C4-2B (cell line): Measurements from ENCODE around the gene COG5.
"Not testable (repeated sequence)": the region's sequence is repeated elsewhere in the genome, so short reads cannot be mapped to it uniquely, and the experiment has no call there.

Experiments
- H3K27ac ChIP-seq: fragments of 450-650 bp; 2 replicates; pipeline ENCODE4 v1.5.1; 2017
- ZFX ChIP-seq: fragments of 450-650 bp; IDR thresholded peaks from 2 replicates; pipeline ENCODE4 v1.6.1; 2017
- TF ChIP-seq, protein P1 (sequence below): fragments of 450-650 bp; conservative IDR thresholded peaks from 2 replicates; pipeline ENCODE4 v1.5.1; 2017; ENCODE audit warnings: mild to moderate bottlenecking

The COG5 gene

DNA sequence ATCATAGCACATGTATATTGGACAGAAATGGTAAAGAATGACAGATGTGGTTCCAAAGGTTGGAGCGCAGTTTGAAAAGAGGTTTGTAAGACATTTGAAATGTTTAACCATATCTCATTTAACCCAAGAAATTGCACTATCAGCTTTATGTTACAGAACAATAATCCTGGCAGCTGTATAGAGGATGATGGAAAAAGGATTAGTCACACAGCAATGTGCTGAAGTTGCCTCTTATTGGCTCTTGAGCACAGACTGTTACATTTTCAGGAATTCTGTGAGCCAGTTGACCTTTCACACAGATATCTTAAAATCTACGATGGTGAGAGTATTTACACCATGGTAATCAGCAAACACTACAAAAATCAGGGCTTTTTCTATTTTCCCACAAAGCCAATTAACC, 3.9 kb downstream of the COG5 start:
- TF ChIP-seq, protein P1, sequence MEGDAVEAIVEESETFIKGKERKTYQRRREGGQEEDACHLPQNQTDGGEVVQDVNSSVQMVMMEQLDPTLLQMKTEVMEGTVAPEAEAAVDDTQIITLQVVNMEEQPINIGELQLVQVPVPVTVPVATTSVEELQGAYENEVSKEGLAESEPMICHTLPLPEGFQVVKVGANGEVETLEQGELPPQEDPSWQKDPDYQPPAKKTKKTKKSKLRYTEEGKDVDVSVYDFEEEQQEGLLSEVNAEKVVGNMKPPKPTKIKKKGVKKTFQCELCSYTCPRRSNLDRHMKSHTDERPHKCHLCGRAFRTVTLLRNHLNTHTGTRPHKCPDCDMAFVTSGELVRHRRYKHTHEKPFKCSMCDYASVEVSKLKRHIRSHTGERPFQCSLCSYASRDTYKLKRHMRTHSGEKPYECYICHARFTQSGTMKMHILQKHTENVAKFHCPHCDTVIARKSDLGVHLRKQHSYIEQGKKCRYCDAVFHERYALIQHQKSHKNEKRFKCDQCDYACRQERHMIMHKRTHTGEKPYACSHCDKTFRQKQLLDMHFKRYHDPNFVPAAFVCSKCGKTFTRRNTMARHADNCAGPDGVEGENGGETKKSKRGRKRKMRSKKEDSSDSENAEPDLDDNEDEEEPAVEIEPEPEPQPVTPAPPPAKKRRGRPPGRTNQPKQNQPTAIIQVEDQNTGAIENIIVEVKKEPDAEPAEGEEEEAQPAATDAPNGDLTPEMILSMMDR = no peak
- no peak for TF ChIP-seq ZFX
- no peak overlapping the region for H3K27ac ChIP-seq

DNA sequence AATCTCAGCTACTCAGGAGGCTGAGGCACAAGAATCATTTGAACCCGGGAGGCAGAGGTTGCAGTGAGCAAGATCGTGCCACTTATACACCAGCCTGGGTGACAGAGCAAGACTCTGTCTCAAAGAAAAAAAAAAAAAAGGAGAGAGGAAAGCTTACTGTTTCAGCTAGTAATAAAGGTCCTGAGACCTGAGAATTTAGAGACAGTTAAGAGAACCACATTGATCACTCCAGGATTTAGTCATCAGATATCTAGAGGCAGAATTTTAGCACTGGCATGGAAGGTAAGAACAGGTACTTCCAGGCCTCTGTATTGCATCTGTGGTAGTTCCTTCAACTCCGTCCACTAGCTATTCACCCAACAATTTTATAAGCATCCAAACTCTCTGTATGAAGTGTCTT, 7.8 kb downstream of the COG5 start:
- H3K27ac ChIP-seq = no peak overlapping the region
- TF ChIP-seq ZFX = no peak
- TF ChIP-seq, protein P1 = no peak

DNA sequence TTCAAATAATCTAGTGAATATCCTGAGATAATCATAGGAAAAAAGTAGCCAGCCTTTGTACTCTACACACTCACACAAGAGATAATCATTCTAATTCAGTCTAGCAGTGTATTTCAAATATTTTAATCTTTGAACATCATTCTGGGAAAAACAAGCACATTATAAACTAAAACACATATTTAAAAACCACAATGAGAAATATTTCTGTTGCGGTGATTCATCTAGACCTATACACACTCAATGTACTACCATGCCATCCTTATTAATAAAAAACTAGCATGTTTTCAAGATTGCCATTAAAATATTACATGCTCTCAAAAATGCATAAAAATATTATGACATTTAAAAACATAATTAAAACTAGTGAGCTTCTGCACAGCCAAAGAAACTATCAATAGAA, 11.8 kb downstream of the COG5 start:
- TF ChIP-seq ZFX = no peak
- TF ChIP-seq, protein P1 = no peak
- H3K27ac ChIP-seq = no peak overlapping the region

DNA sequence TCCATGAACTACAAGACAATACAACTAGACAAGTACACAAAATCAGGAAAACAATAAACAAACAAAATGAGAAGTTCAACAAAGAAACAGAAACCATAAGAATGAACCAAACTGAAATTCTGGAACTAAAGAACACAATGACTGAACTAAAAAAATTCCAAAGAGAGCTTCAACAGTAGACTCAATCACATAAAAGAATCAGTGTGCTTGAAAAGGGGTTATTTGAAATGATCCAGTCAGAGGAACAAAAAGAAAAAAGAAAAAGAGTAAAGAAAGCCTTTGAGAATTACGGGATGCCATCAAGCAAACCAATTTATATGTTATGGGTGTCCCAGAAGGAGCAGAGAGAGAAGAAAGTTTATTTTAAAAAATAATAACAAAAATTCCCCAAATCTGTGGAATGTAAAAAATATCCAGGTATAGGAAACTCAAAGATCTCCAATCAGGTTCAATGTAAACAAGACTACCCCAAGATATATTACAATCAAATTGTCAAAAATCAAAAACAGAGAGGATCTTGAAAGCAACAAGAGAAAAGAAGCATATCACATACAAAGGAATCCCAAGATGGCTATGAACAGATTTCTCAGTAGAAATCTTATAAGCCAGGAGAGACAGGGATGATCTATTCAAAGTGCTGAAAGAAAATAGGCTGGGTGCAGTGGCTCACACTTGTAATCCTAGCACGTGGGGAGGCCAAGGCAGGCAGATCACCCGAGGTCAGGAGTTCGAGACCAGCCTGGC, 18.7 kb downstream of the COG5 start:
- TF ChIP-seq, protein P1 = no peak
- no peak for TF ChIP-seq ZFX

DNA sequence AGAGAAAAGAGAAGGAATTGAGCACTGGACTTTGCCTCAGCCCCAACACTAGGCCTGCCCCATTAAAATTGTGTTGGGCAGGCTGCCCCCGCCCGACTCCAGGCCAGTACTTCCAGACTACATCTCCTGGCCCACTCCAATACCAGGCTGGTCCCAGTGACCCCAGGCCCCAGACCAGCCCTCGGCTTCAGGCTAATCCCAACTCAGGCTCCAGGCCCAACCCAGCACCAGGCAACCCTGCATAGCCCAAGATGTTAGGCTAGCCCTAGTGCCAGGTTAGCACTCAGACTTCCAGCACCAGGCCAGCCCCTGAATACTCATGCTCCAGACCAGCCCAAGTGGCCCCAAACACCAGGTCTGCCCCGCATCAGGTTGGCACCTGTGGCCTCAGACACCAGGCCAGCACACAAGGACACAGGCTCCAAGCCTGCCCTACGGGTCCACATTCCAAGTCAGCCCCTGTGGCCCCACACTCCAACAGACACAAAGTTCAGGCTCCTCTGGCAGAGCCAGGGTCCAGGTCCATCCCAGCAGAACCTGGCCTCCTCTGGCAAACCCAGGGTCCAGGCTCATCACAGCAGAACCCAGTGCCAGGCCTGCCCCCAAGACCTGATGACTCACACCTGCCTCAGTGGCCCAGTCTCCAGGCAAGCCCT, 20.3 kb downstream of the COG5 start:
- no peak for TF ChIP-seq ZFX
- TF ChIP-seq, protein P1 = no peak
- no peak overlapping the region for H3K27ac ChIP-seq

More for the DNA sequence above, 18.7 kb downstream of the COG5 start:
- H3K27ac ChIP-seq = no peak overlapping the region

DNA sequence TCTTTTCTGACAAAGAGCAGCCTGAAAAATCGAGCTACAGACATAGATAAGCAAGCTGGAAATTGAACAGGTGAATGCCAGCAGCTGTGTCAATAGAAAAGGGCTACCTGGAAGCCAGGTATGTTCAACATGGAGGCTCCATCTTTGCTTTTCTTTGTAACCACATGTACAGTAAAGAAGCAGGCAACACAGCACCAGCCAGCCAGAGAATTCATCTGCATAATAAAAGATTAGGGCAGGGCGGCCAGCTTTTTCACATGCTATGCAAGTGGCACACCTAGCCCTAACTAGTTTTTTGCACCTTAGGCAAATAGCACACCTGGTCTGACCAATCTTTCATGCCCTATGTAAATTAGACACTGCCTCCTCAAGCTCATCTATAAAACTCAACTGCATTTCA, 25.7 kb downstream of the COG5 start:
- TF ChIP-seq ZFX = no peak
- TF ChIP-seq, protein P1 = no peak
- H3K27ac ChIP-seq = no peak overlapping the region

DNA sequence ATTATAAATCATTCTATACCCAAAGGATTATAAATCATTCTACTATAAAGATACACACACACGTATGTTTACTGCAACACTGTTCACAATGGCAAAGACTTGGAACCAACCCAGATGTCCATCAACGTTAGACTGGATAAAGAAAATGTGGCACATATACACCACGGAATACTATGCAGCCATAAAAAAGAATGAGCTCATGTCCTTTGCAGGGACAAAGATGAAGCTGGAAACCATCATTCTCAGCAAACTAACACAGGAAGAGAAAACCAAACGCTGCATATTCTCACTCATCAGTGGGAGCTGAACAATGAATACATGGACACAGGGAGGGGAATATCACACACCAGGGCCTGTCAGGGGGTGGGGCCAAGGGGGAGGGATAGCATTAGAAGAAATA, 26.5 kb downstream of the COG5 start:
- H3K27ac ChIP-seq = not testable (repeated sequence)

DNA sequence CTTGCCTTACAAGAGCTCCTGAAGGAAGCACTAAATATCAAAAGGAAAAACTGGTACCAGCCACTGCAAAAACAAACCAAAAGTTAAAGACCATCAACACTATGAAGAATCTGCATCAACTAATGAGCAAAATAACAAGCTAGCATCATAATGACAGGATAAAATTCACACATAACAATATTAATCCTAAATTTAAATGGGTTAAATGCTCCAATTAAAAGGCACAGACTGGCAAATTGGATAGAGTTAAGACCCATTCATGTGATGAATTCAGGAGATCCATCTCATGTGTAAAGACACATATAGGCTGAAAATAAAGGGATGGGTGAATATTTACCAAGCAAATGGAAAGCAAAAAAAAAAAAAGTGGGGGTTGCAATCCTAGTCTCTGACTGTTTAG, 29.6 kb downstream of the COG5 start:
- no peak for TF ChIP-seq ZFX
- TF ChIP-seq, protein P1 = no peak
- no peak overlapping the region for H3K27ac ChIP-seq
